ENCODE results near the gene SEMA6C.
A peak's percentile ranks its signal among the peaks of the same experiment; 100 is the strongest.

The SEMA6C gene

GRCh38 chr1:151165281-151165737 is 18.9 kb upstream of the SEMA6C start:
- TF ChIP-seq CTCF (conservative IDR thresholded peaks at IDR 0.05; ENCODE audit: low read length) (no peak), EZH2phosphoT487 (IDR thresholded peaks at IDR 0.05; ENCODE audit: borderline replicate concordance) (no peak)
- H3K9me3 ChIP-seq (ENCODE audit: insufficient read depth, low read depth, low read length): no peaks in the 10 kb centered on the region
- H3K4me2 ChIP-seq (ENCODE audit: low read depth, low read length, poor library complexity, severe bottlenecking): peak overlapping the region; percentile 91
- H3K27me3 ChIP-seq (ENCODE audit: insufficient read depth, low read length, poor library complexity, severe bottlenecking): no peaks in the 10 kb centered on the region
- H3K79me2 ChIP-seq (ENCODE audit: insufficient read depth, low read length): peaks cover 39% of the 10 kb centered on the region
- no peaks in the 10 kb centered on the region for H3F3A ChIP-seq (ENCODE audit: low read depth)
- no peaks in the 10 kb centered on the region for H3K9me2 ChIP-seq (replicated peaks; ENCODE audit: low read depth, low read length)
- peak overlapping the region; percentile 83 for H2AFZ ChIP-seq (ENCODE audit: low read length)
- peaks cover 5% of the 10 kb centered on the region; the same call in 1 of the 2 replicates for H3K36me3 ChIP-seq (ENCODE audit: insufficient read depth, low read length)
- H3K4me3 ChIP-seq (ENCODE audit: low read length, poor library complexity, severe bottlenecking): peak overlapping the region; percentile 93
- no peaks in the 10 kb centered on the region for H4K20me1 ChIP-seq (ENCODE audit: insufficient read depth, low read length, poor library complexity, severe bottlenecking)
- peak overlapping the region; percentile 84 for H3K9ac ChIP-seq (ENCODE audit: low read depth, low read length, poor library complexity, severe bottlenecking)
- peaks cover 21% of the 10 kb centered on the region for H3K4me1 ChIP-seq (ENCODE audit: insufficient read depth, low read length, poor library complexity, severe bottlenecking)

GRCh38 chr1:151164732-151165280 is 18.4 kb upstream of the SEMA6C start:
- peak overlapping the region; percentile 83 for H2AFZ ChIP-seq (ENCODE audit: low read length)
- H3K9ac ChIP-seq (ENCODE audit: low read depth, low read length, poor library complexity, severe bottlenecking): peak overlapping the region; percentile 84
- no peaks in the 10 kb centered on the region for H4K20me1 ChIP-seq (ENCODE audit: insufficient read depth, low read length, poor library complexity, severe bottlenecking)
- peaks cover 5% of the 10 kb centered on the region; the same call in 1 of the 2 replicates for H3K36me3 ChIP-seq (ENCODE audit: insufficient read depth, low read length)
- H3K9me2 ChIP-seq (replicated peaks; ENCODE audit: low read depth, low read length): no peaks in the 10 kb centered on the region
- no peaks in the 10 kb centered on the region for H3F3A ChIP-seq (ENCODE audit: low read depth)
- peak overlapping the region; percentile 93 for H3K4me3 ChIP-seq (ENCODE audit: low read length, poor library complexity, severe bottlenecking)
- H3K4me2 ChIP-seq (ENCODE audit: low read depth, low read length, poor library complexity, severe bottlenecking): peak overlapping the region; percentile 91
- H3K9me3 ChIP-seq (ENCODE audit: insufficient read depth, low read depth, low read length): no peaks in the 10 kb centered on the region
- TF ChIP-seq EZH2phosphoT487 (IDR thresholded peaks at IDR 0.05; ENCODE audit: borderline replicate concordance) (no peak), CTCF (conservative IDR thresholded peaks at IDR 0.05; ENCODE audit: low read length) (no peak)
- H3K79me2 ChIP-seq (ENCODE audit: insufficient read depth, low read length): peaks cover 39% of the 10 kb centered on the region
- H3K4me1 ChIP-seq (ENCODE audit: insufficient read depth, low read length, poor library complexity, severe bottlenecking): peaks cover 22% of the 10 kb centered on the region
- H3K27me3 ChIP-seq (ENCODE audit: insufficient read depth, low read length, poor library complexity, severe bottlenecking): no peaks in the 10 kb centered on the region

GRCh38 chr1:151159373-151159772 is 12.9 kb upstream of the SEMA6C start:
- Histone ChIP-seq H3K36me3 (ENCODE audit: insufficient read depth, low read length) (no peaks in the 10 kb centered on the region), H3K4me1 (ENCODE audit: insufficient read depth, low read length, poor library complexity, severe bottlenecking) (peaks cover 36% of the 10 kb centered on the region), H3F3A (ENCODE audit: low read depth) (no peaks in the 10 kb centered on the region), H2AFZ (ENCODE audit: low read length) (no peak overlapping the region), H3K9me3 (ENCODE audit: insufficient read depth, low read depth, low read length) (no peaks in the 10 kb centered on the region), H3K4me3 (ENCODE audit: low read length, poor library complexity, severe bottlenecking) (no peak overlapping the region), H3K27me3 (ENCODE audit: insufficient read depth, low read length, poor library complexity, severe bottlenecking) (no peaks in the 10 kb centered on the region), H3K9ac (ENCODE audit: low read depth, low read length, poor library complexity, severe bottlenecking) (peak overlapping the region; percentile 37), H3K79me2 (ENCODE audit: insufficient read depth, low read length) (peaks cover 24% of the 10 kb centered on the region; the same call in 1 of the 2 replicates), H3K4me2 (ENCODE audit: low read depth, low read length, poor library complexity, severe bottlenecking) (peak overlapping the region; percentile 35), H3K9me2 (replicated peaks; ENCODE audit: low read depth, low read length) (no peaks in the 10 kb centered on the region), H4K20me1 (ENCODE audit: insufficient read depth, low read length, poor library complexity, severe bottlenecking) (no peaks in the 10 kb centered on the region)
- TF ChIP-seq EZH2phosphoT487 (IDR thresholded peaks at IDR 0.05; ENCODE audit: borderline replicate concordance): no peak
- TF ChIP-seq CTCF (conservative IDR thresholded peaks at IDR 0.05; ENCODE audit: low read length): no peak

Data from Loucy (cell line).